Stomach (tissue), 9 donors: ENCODE data around the gene CST4. TPM values are rescaled to one million over a fixed set of nuclear protein-coding genes. Genes with fewer than 3 reads are reported as not detected.

Experiments
- DNase-seq, 2 donors: peaks; one replicate each; pipeline versions ENCODE4 v3.0.0 to v3.0.0-alpha.2; 2013 to 2019
- H3K27ac ChIP-seq, 5 donors: fragments of 200-600 bp in 4 of 5; sonication (generic) in 4 of 5; one replicate each; pipeline ENCODE4 v1.5.1; 2013 to 2019; ENCODE audit warnings: mild to moderate bottlenecking in 1 of 5, moderate library complexity in 1 of 5
- H3K27me3 ChIP-seq, 3 donors: fragments of 200-600 bp; sonication (generic); one replicate each; pipeline ENCODE4 v1.5.1; 2017 to 2019; ENCODE audit warnings: mixed run types in 1 of 3
- H3K36me3 ChIP-seq, 4 donors: fragments of 200-600 bp; sonication (generic); 1 replicate in 3 of 4; 2 replicates in 1 of 4; pipeline ENCODE4 v1.5.1; 2016 to 2019
- H3K4me1 ChIP-seq, 4 donors: fragments of 200-600 bp; sonication (generic); one replicate each; pipeline ENCODE4 v1.5.1; 2016 to 2019
- H3K4me3 ChIP-seq, 4 donors: fragments of 200-600 bp; sonication (generic) in 3 of 4; one replicate each; pipeline ENCODE4 v1.5.1; 2016 to 2019; ENCODE audit warnings: mild to moderate bottlenecking in 1 of 4
- H3K9me3 ChIP-seq, 4 donors: fragments of 200-600 bp; sonication (generic); one replicate each; pipeline ENCODE4 v1.5.1; 2016 to 2019
- CTCF ChIP-seq, 7 experiments: fragments of 450-650 bp in 4 of 7; fragments of 200-600 bp in 3 of 7; sonication (generic) in 3 of 7; IDR thresholded peaks; one replicate each; pipeline ENCODE4 v1.5.1; 2016 to 2019; ENCODE audit warnings: antibody characterized with exemption in 7 of 7, control low read depth in 2 of 7, mild to moderate bottlenecking in 1 of 7
- EP300 ChIP-seq: sonication (generic); formaldehyde crosslinking; IDR thresholded peaks from one replicate; pipeline ENCODE4 v1.6.1; 2017; ENCODE audit warnings: antibody characterized with exemption
- POLR2A ChIP-seq, 4 donors: fragments of 450-650 bp; IDR thresholded peaks; one replicate each; pipeline ENCODE4 v1.6.1; 2016; ENCODE audit warnings: antibody characterized with exemption in 4 of 4, control low read depth in 2 of 4, mild to moderate bottlenecking in 1 of 4, moderate library complexity in 1 of 4
- POLR2AphosphoS5 ChIP-seq, 3 donors: sonication (generic); formaldehyde crosslinking; IDR thresholded peaks; one replicate each; pipeline ENCODE4 v1.6.1; 2016; ENCODE audit warnings: antibody characterized with exemption in 3 of 3
- WGBS, 5 donors: extraction: QIAGEN DNeasy Blood & Tissue Kit in 3 of 5; methylation state at CpG; one replicate each; pipeline versions ENCODE4 v1.1.5 to v1.1.7; 2013 to 2018; 5-methylcytosine and 5-hydroxymethylcytosine counted together
- intact Hi-C: fragments of 100-400 bp; cut with DNase I; formaldehyde crosslinking; loops from one replicate; pipeline ENCODE4 v1.15.1; 2023; ENCODE audit warnings: low total_unique reads
- polyA plus RNA-seq, 3 donors: library from polyadenylated mRNA; stranded (reverse); fragments of 200-250 nt; gene quantifications; one replicate each; pipeline ENCODE4 v1.2.3, GENCODE V29; 2013
- total RNA-seq, 5 donors: library from RNA; depleted of rRNA; stranded (reverse); fragments of >200 nt; gene quantifications; one replicate each; pipeline versions ENCODE4 v1.1.0 to v1.2.3, GENCODE V29; 2014 to 2016
- donor health status: healthy with polysubstance abuse.
- donor health status: Bipolar disorder and iron deficiency.
- donor health status: healthy.

Gene CST4
- total and polyA plus RNA-seq, 8 donors: not detected

- no peak for DNase-seq
- Histone ChIP-seq H3K27ac (no peak overlapping the region), H3K27me3 (no peaks in the 10 kb centered on the region), H3K4me1 (peaks cover 0 to 25% (median 14%) of the 10 kb centered on the region in 4 donors), H3K36me3 (no peaks in the 10 kb centered on the region), H3K4me3 (no peak overlapping the region), H3K9me3 (no peaks in the 10 kb centered on the region)
- 68 to 83% (median 70%) methylated on average over 8 of the region's 8 CpGs for WGBS, 5 donors
- no peak for TF ChIP-seq POLR2AphosphoS5 (IDR thresholded peaks at IDR 0.05)
- TF ChIP-seq POLR2A (IDR thresholded peaks at IDR 0.05): no peak
- TF ChIP-seq EP300: no peak
- TF ChIP-seq CTCF (IDR thresholded peaks at IDR 0.05): no peak
- intact Hi-C loops: no loop called here
Observed at GRCh38 chr20:23658989-23659609, 29.7 kb downstream of the CST4 start.

- H3K4me3 ChIP-seq: no peak overlapping the region
- H3K27ac ChIP-seq: no peak overlapping the region
- 45 to 64% (median 53%) methylated on average over 2 of the region's 2 CpGs for WGBS, 5 donors
- no peaks in the 10 kb centered on the region for H3K9me3 ChIP-seq
- TF ChIP-seq POLR2AphosphoS5 (IDR thresholded peaks at IDR 0.05): no peak
- TF ChIP-seq POLR2A (IDR thresholded peaks at IDR 0.05): no peak
- no peak for TF ChIP-seq EP300
- DNase-seq: no peak
- intact Hi-C loops: no loop called here
- H3K27me3 ChIP-seq: no peaks in the 10 kb centered on the region
- H3K36me3 ChIP-seq: no peaks in the 10 kb centered on the region
- peaks cover 0 to 33% (median 17%) of the 10 kb centered on the region in 4 donors for H3K4me1 ChIP-seq
Observed at GRCh38 chr20:23658336-23658735, 30.5 kb downstream of the CST4 start.

- no peak for TF ChIP-seq EP300
- no peak for TF ChIP-seq POLR2A (IDR thresholded peaks at IDR 0.05)
- no peak for TF ChIP-seq CTCF (IDR thresholded peaks at IDR 0.05)
- TF ChIP-seq POLR2AphosphoS5 (IDR thresholded peaks at IDR 0.05): no peak
- Histone ChIP-seq H3K27ac (no peak overlapping the region), H3K36me3 (no peaks in the 10 kb centered on the region), H3K4me3 (no peak overlapping the region), H3K4me1 (peaks cover 0 to 35% (median 17%) of the 10 kb centered on the region in 4 donors), H3K27me3 (no peaks in the 10 kb centered on the region), H3K9me3 (no peaks in the 10 kb centered on the region)
- WGBS, 5 donors: 62 to 79% (median 70%) methylated on average over 7 to 8 of the region's 8 CpGs
- no peak for DNase-seq
- intact Hi-C loops: no loop called here
Observed at GRCh38 chr20:23657202-23657601, 31.6 kb downstream of the CST4 start.

- Histone ChIP-seq H3K27ac (peak overlapping the region in 4 of 5 donors; percentile 48 to 71 (median 57)), H3K4me3 (no peak overlapping the region), H3K27me3 (no peaks in the 10 kb centered on the region), H3K36me3 (no peaks in the 10 kb centered on the region), H3K9me3 (no peaks in the 10 kb centered on the region), H3K4me1 (peaks cover 0 to 35% (median 17%) of the 10 kb centered on the region in 4 donors)
- 73 to 82% (median 79%) methylated on average over 10 of the region's 10 CpGs for WGBS, 5 donors
- no peak for DNase-seq
- intact Hi-C loops: no loop called here
- TF ChIP-seq POLR2AphosphoS5 (IDR thresholded peaks at IDR 0.05) (no peak), POLR2A (IDR thresholded peaks at IDR 0.05) (no peak), EP300 (no peak), CTCF (IDR thresholded peaks at IDR 0.05) (no peak)
Observed at GRCh38 chr20:23656372-23656771, 32.5 kb downstream of the CST4 start.
